ENCODE data around the gene RAP2C. TPM values are rescaled to one million over a fixed set of nuclear protein-coding genes. Genes with fewer than 3 reads are reported as not detected.

RAP2C gene
- total and polyA plus RNA-seq, 4 donors, result 17.1 to 32.0 (median 23.4) TPM

- Histone ChIP-seq H3K27me3 (ENCODE audit: control insufficient read depth in 3 of 3, insufficient read depth in 3 of 3, low read length in 2 of 3) (peaks cover 0 to 35% (median 16%) of the 10 kb centered on the region in 3 donors), H3K4me3 (no peak overlapping the region), H3K4me1 (ENCODE audit: control insufficient read depth in 5 of 5, insufficient read depth in 5 of 5, low read length in 5 of 5) (no peaks in the 10 kb centered on the region), H3K9ac (ENCODE audit: insufficient read depth in 1 of 2, low read length in 2 of 2) (no peak overlapping the region), H3K36me3 (ENCODE audit: control insufficient read depth in 4 of 4, insufficient read depth in 4 of 4, low read length in 4 of 4) (no peaks in the 10 kb centered on the region), H3K27ac (ENCODE audit: low read depth in 1 of 2, low read length in 1 of 2) (no peak overlapping the region), H3K9me3 (ENCODE audit: control insufficient read depth in 4 of 4, insufficient read depth in 3 of 4, low read length in 3 of 4) (no peaks in the 10 kb centered on the region)
- TF ChIP-seq CTCF (IDR thresholded peaks at IDR 0.05; ENCODE audit: control extremely low read depth, extremely low read depth), result no peak
- DNase-seq, result no peak
- 70 to 97% methylated on average over 5 of the region's 5 CpGs for WGBS, 2 donors
- no peak for ATAC-seq (ENCODE audit: insufficient read depth, low FRiP score)
Observed at GRCh38 chrX:132235488-132235887, 16.2 kb upstream of the RAP2C start.

- Histone ChIP-seq H3K9me3 (ENCODE audit: control insufficient read depth in 4 of 4, insufficient read depth in 3 of 4, low read length in 3 of 4) (no peaks in the 10 kb centered on the region), H3K4me3 (no peak overlapping the region), H3K27ac (ENCODE audit: low read depth in 1 of 2, low read length in 1 of 2) (no peak overlapping the region), H3K4me1 (ENCODE audit: control insufficient read depth in 5 of 5, insufficient read depth in 5 of 5, low read length in 5 of 5) (no peaks in the 10 kb centered on the region), H3K27me3 (ENCODE audit: control insufficient read depth in 3 of 3, insufficient read depth in 3 of 3, low read length in 2 of 3) (peaks cover 0 to 42% (median 13%) of the 10 kb centered on the region in 3 donors), H3K36me3 (ENCODE audit: control insufficient read depth in 4 of 4, insufficient read depth in 4 of 4, low read length in 4 of 4) (no peaks in the 10 kb centered on the region), H3K9ac (ENCODE audit: insufficient read depth in 1 of 2, low read length in 2 of 2) (no peak overlapping the region)
- TF ChIP-seq CTCF (IDR thresholded peaks at IDR 0.05; ENCODE audit: control extremely low read depth, extremely low read depth), result no peak
- 74 to 83% methylated on average over 2 of the region's 2 CpGs for WGBS, 2 donors
- ATAC-seq (ENCODE audit: insufficient read depth, low FRiP score) (no peak), DNase-seq (no peak)
Observed at GRCh38 chrX:132231587-132231986, 12.3 kb upstream of the RAP2C start.

- ATAC-seq (ENCODE audit: insufficient read depth, low FRiP score) (no peak), DNase-seq (peak in 1 of 3 donors; percentile 22)
- no peak overlapping the region for H3K9ac ChIP-seq (ENCODE audit: insufficient read depth in 1 of 2, low read length in 2 of 2)
- TF ChIP-seq CTCF (IDR thresholded peaks at IDR 0.05; ENCODE audit: control extremely low read depth, extremely low read depth), result no peak
- no peaks in the 10 kb centered on the region for H3K36me3 ChIP-seq (ENCODE audit: control insufficient read depth in 4 of 4, insufficient read depth in 4 of 4, low read length in 4 of 4)
- no peaks in the 10 kb centered on the region for H3K9me3 ChIP-seq (ENCODE audit: control insufficient read depth in 4 of 4, insufficient read depth in 3 of 4, low read length in 3 of 4)
- H3K4me3 ChIP-seq, result no peak overlapping the region
- no peaks in the 10 kb centered on the region for H3K4me1 ChIP-seq (ENCODE audit: control insufficient read depth in 5 of 5, insufficient read depth in 5 of 5, low read length in 5 of 5)
- peaks cover 0 to 45% (median 10%) of the 10 kb centered on the region in 3 donors for H3K27me3 ChIP-seq (ENCODE audit: control insufficient read depth in 3 of 3, insufficient read depth in 3 of 3, low read length in 2 of 3)
- WGBS, 2 donors, result 36 to 46% methylated on average over 5 of the region's 5 CpGs
- no peak overlapping the region for H3K27ac ChIP-seq (ENCODE audit: low read depth in 1 of 2, low read length in 1 of 2)
Observed at GRCh38 chrX:132227383-132228112, 8.3 kb upstream of the RAP2C start.
